Measurements from ENCODE around the gene FAM83C. TPM values are rescaled to one million over a fixed set of nuclear protein-coding genes. Genes with fewer than 3 reads are reported as not detected.

Gene FAM83C
- total and polyA plus RNA-seq, 10 of the 15 experiments (the other 5 are each of a cell fraction or from before 2014, with no cell fraction given), result not detected

GRCh38 chr20:35281506-35282101, 10.6 kb downstream of the FAM83C start:
- Histone ChIP-seq H3K4me2 (ENCODE audit: control insufficient read depth, insufficient read depth) (no peak overlapping the region), H3K9ac (ENCODE audit: control insufficient read depth, insufficient read depth, low read length) (no peak overlapping the region), H4K20me1 (ENCODE audit: control insufficient read depth, insufficient read depth) (peaks cover 6% of the 10 kb centered on the region; the same call in 1 of the 2 replicates), H3K27ac (ENCODE audit: control insufficient read depth, insufficient read depth) (no peak overlapping the region), H3K9me3 (replicated peaks; ENCODE audit: control insufficient read depth, insufficient read depth, low read length) (no peaks in the 10 kb centered on the region), H3K79me2 (ENCODE audit: control insufficient read depth, insufficient read depth, low read length) (peaks cover 30% of the 10 kb centered on the region), H3K36me3 (ENCODE audit: control insufficient read depth in 2 of 2, insufficient read depth in 2 of 2, low read length in 1 of 2) (peaks cover 11 to 18% of the 10 kb centered on the region in 2 experiments), H2AFZ (ENCODE audit: control insufficient read depth, low read depth, low read length) (no peak overlapping the region), H3K4me3 (no peak overlapping the region), H3K27me3 (replicated peaks in 1 of 2; ENCODE audit: control insufficient read depth in 2 of 2, insufficient read depth in 2 of 2, low read length in 1 of 2) (no peaks in the 10 kb centered on the region), H3K4me1 (ENCODE audit: control insufficient read depth, insufficient read depth, low read length) (peaks cover 5% of the 10 kb centered on the region)
- FAIRE-seq (no peak), ATAC-seq (no peak), DNase-seq (ENCODE audit: low read depth, low spot score) (no peak)
- WGBS (ENCODE audit: insufficient coverage, insufficient replicate concordance, low lambda C conversion rate, missing lambda C conversion rate), result 95% methylated on average over 9 of the region's 10 CpGs
- intact Hi-C loops (cut with micrococcal nuclease; ENCODE audit: unreplicated experiment), result no loop called here
- ChIA-PET RAD21 (ENCODE audit: unreplicated experiment) (no interaction called here), POLR2A (interaction anchor here (1.1 kb wide), 1 partner anchor 20 kb away, joined by 3 read pairs; no protein-coding TSS in a partner anchor), CTCF (interaction anchor here (3.4 kb wide), 1 partner anchor 21 kb away, joined by 14 read pairs; no protein-coding TSS in a partner anchor), SMC1A (ENCODE audit: uncharacterized antibody, unreplicated experiment) (interaction anchor here (0.7 kb wide), 1 partner anchor 61 kb away, joined by 3 read pairs; no protein-coding TSS in a partner anchor)
- BruUV-seq (replicated peaks), result no TSS peak
- in situ Hi-C loops (cut with MboI), result no loop called here
- TF ChIP-seq NR2F1 (conservative IDR thresholded peaks at IDR 0.05), result no peak
- TF ChIP-seq ASH2L (IDR thresholded peaks at IDR 0.05; ENCODE audit: borderline replicate concordance, low read depth), result no peak
- TF ChIP-seq SKIL (IDR thresholded peaks at IDR 0.05; ENCODE audit: low read depth, poor library complexity, severe bottlenecking), result no peak
- TF ChIP-seq ESRRA (IDR thresholded peaks at IDR 0.05; ENCODE audit: low read length), result no peak
- TF ChIP-seq ZNF592 (IDR thresholded peaks at IDR 0.05), result no peak
- TF ChIP-seq ATF2 (IDR thresholded peaks at IDR 0.05; ENCODE audit: low read length), result no peak
- TF ChIP-seq REST (IDR thresholded peaks at IDR 0.05; ENCODE audit: low read depth, low read length), result no peak
